OCI-LY7 (cell line): ENCODE data around the gene MIGA1.

ENCODE experiments used
- EZH2phosphoT487 ChIP-seq: fragments of 200-600 bp; sonication (generic); IDR thresholded peaks from 2 replicates; pipeline ENCODE4 v1.6.1; 2018; ENCODE audit warnings: low read depth, borderline replicate concordance, mild to moderate bottlenecking, mixed run types, antibody characterized with exemption, low read length, moderate library complexity, mixed read lengths
- TF ChIP-seq, protein P1 (sequence below): fragments of 200-600 bp; sonication (generic); conservative IDR thresholded peaks from 2 replicates; pipeline ENCODE4 v1.5.1; 2014; ENCODE audit warnings: mild to moderate bottlenecking, antibody characterized with exemption, low read length, moderate library complexity, mixed read lengths

DNA sequence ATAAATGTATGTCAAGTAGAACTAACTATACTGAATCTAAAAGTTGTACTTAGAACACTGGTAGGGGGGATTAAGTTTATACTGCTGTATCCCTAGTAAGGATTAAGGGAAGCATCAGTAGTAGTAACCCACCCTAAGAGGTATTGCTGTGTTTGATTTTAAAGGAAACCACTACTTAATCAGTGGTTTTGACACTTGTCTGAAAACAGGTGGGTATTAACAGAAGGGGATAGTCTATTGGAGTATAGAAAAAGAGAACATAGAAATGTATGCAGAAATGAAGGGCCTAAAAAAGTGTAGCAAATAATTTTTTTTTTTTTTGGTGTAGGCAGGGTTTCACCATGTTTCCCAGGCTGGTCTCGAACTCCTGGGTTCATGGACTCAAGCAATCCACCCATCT, 2.2 kb downstream of the MIGA1 start:
- TF ChIP-seq, protein P1, sequence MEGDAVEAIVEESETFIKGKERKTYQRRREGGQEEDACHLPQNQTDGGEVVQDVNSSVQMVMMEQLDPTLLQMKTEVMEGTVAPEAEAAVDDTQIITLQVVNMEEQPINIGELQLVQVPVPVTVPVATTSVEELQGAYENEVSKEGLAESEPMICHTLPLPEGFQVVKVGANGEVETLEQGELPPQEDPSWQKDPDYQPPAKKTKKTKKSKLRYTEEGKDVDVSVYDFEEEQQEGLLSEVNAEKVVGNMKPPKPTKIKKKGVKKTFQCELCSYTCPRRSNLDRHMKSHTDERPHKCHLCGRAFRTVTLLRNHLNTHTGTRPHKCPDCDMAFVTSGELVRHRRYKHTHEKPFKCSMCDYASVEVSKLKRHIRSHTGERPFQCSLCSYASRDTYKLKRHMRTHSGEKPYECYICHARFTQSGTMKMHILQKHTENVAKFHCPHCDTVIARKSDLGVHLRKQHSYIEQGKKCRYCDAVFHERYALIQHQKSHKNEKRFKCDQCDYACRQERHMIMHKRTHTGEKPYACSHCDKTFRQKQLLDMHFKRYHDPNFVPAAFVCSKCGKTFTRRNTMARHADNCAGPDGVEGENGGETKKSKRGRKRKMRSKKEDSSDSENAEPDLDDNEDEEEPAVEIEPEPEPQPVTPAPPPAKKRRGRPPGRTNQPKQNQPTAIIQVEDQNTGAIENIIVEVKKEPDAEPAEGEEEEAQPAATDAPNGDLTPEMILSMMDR = no peak
- no peak for TF ChIP-seq EZH2phosphoT487
